HepG2 (cell line): ENCODE measurements around the gene ADGRD1. TPM values are rescaled to one million over a fixed set of nuclear protein-coding genes. Genes with fewer than 3 reads are reported as not detected.

Experiments
- ATAC-seq: fragments of 200-7000 bp; cut with Tn5 transposase; 3 replicates; pipeline ENCODE4 v1.9.1; 2020; ENCODE audit warnings: mild to moderate bottlenecking, moderate library complexity
- BruUV-seq: library from RNA; stranded (reverse); fragments of 400-500 nt; replicated peaks from 2 replicates; lab custom pipeline; 2021; lab: Mats Ljungman, UMichigan
- CTCF ChIA-PET: fragments of 300-600 bp; formaldehyde crosslinking; extraction: SDS; loops from one replicate; lab custom pipeline; 2021; ENCODE audit warnings: low total read pairs, inconsistent platforms, low intra/inter-chr PET ratio; lab: Yijun Ruan, JAX
- POLR2A ChIA-PET: fragments of 350-600 bp; sonication (Branson Sonifier 250); formaldehyde crosslinking; loops from one replicate; lab custom pipeline; 2020; ENCODE audit warnings: antibody characterized with exemption, inconsistent platforms; lab: Yijun Ruan, JAX
- DNase-seq: peaks from one replicate; pipeline ENCODE4 v3.0.0-alpha.2; 2015; ENCODE audit warnings: low spot score
- FAIRE-seq: peaks from 3 replicates; lab custom pipeline; 2011; peaks lifted over from hg19 to GRCh38; lab: Jason Lieb, UNC
- H2AFZ ChIP-seq: one replicate; pipeline ENCODE4 v1.6.1; 2011; ENCODE audit warnings: low read length, inconsistent platforms
- H3K27ac ChIP-seq: fragments of 300-600 bp; 3 replicates; pipeline ENCODE4 v1.8.0; 2011; ENCODE audit warnings: mixed run types, mild to moderate bottlenecking, mixed read lengths, low read length, inconsistent platforms; ENCODE audit not compliant: insufficient read depth; ENCODE audit errors: extremely low read length
- H3K27me3 ChIP-seq, 2 experiments: fragments of 200-600 bp in 1 of 2; 2 replicates in 1 of 2; 3 replicates in 1 of 2; pipeline versions ENCODE4 v1.6.0 to v1.8.0; 2011; ENCODE audit warnings: low read length in 2 of 2, mild to moderate bottlenecking in 2 of 2, moderate library complexity in 2 of 2, inconsistent platforms in 1 of 2; ENCODE audit not compliant: insufficient read depth in 2 of 2, control insufficient read depth in 1 of 2
- H3K36me3 ChIP-seq, 2 experiments: fragments of 200-600 bp in 1 of 2; replicated peaks in 1 of 2; 2 replicates in 1 of 2; 3 replicates in 1 of 2; pipeline versions ENCODE4 v1.5.1 to v1.8.0; 2011; ENCODE audit warnings: low read length in 2 of 2, inconsistent platforms in 1 of 2; ENCODE audit not compliant: insufficient read depth in 2 of 2, control insufficient read depth in 1 of 2
- H3K4me1 ChIP-seq: 2 replicates; pipeline ENCODE4 v1.5.1; 2012; ENCODE audit warnings: low read length, inconsistent platforms; ENCODE audit not compliant: insufficient read depth
- H3K4me2 ChIP-seq: 2 replicates; pipeline ENCODE4 v1.6.0; 2011; ENCODE audit warnings: low read depth, low read length, inconsistent platforms
- H3K4me3 ChIP-seq, 3 experiments: fragments of 200-600 bp in 1 of 3; sonication (generic), shearing (Covaris generic) in 1 of 3; replicated peaks in 1 of 3; 2 replicates each; pipeline ENCODE4 v1.5.1; 2011 to 2016; ENCODE audit warnings: low read length in 3 of 3, inconsistent platforms in 2 of 3, low read depth in 2 of 3, mild to moderate bottlenecking in 2 of 3, control low read depth in 1 of 3, mixed read lengths in 1 of 3; ENCODE audit not compliant: insufficient read depth in 1 of 3
- H3K79me2 ChIP-seq: one replicate; pipeline ENCODE4 v1.6.1; 2011; ENCODE audit warnings: low read length, inconsistent platforms; ENCODE audit not compliant: insufficient read depth
- H3K9ac ChIP-seq: 2 replicates; pipeline ENCODE4 v1.6.0; 2011; ENCODE audit warnings: mild to moderate bottlenecking, low read depth, low read length, inconsistent platforms; ENCODE audit not compliant: insufficient read depth
- H3K9me3 ChIP-seq: 2 replicates; pipeline ENCODE4 v1.5.1; 2012; ENCODE audit warnings: mild to moderate bottlenecking, low read length
- H4K20me1 ChIP-seq: 2 replicates; pipeline ENCODE4 v1.6.0; 2011; ENCODE audit warnings: inconsistent platforms, mild to moderate bottlenecking, low read length, moderate library complexity; ENCODE audit not compliant: insufficient read depth
- HOXA7 ChIP-seq: sonication (generic); formaldehyde crosslinking; IDR thresholded peaks from 2 replicates; pipeline ENCODE4 v1.8.1; 2022; ENCODE audit warnings: mild to moderate bottlenecking, missing genetic modification reagents, moderate library complexity
- SMARCE1 ChIP-seq: fragments of 450-650 bp; IDR thresholded peaks from 2 replicates; pipeline ENCODE4 v1.6.1; 2017; ENCODE audit warnings: borderline replicate concordance
- TRIM24 ChIP-seq: sonication (generic); formaldehyde crosslinking; IDR thresholded peaks from 2 replicates; pipeline ENCODE4 v1.8.0; 2022; ENCODE audit warnings: mild to moderate bottlenecking, missing genetic modification reagents
- ZBTB20 ChIP-seq: sonication (generic); formaldehyde crosslinking; IDR thresholded peaks from 2 replicates; pipeline ENCODE4 v1.8.1; 2023; ENCODE audit warnings: missing genetic modification reagents, low read depth, mild to moderate bottlenecking, borderline replicate concordance
- ZC3H4 ChIP-seq: sonication (generic); formaldehyde crosslinking; IDR thresholded peaks from 2 replicates; pipeline ENCODE4 v1.4.0; 2020; ENCODE audit warnings: missing genetic modification reagents, borderline replicate concordance
- ZFP1 ChIP-seq: IDR thresholded peaks from 2 replicates; pipeline ENCODE4 v1.6.1; 2016
- ZKSCAN1 ChIP-seq: fragments of 150-350 bp; IDR thresholded peaks from 2 replicates; pipeline ENCODE4 v1.6.1; 2014; ENCODE audit warnings: low read length
- ZNF235 ChIP-seq: sonication (generic); formaldehyde crosslinking; IDR thresholded peaks from 2 replicates; pipeline ENCODE4 v1.8.1; 2023; ENCODE audit warnings: mild to moderate bottlenecking, missing genetic modification reagents, borderline replicate concordance
- ZNF24 ChIP-seq: fragments of 450-650 bp; IDR thresholded peaks from 2 replicates; pipeline ENCODE4 v1.6.1; 2017; ENCODE audit warnings: antibody characterized with exemption, mild to moderate bottlenecking
- ZNF260 ChIP-seq: sonication (generic); formaldehyde crosslinking; IDR thresholded peaks from 2 replicates; pipeline ENCODE4 v1.4.0; 2020; ENCODE audit warnings: missing genetic modification reagents, low read depth, mild to moderate bottlenecking, borderline replicate concordance
- ZNF317 ChIP-seq: sonication (generic); formaldehyde crosslinking; IDR thresholded peaks from 2 replicates; pipeline ENCODE4 v1.5.0; 2020; ENCODE audit warnings: mild to moderate bottlenecking, missing genetic modification reagents
- ZNF431 ChIP-seq: sonication (generic); formaldehyde crosslinking; IDR thresholded peaks from 2 replicates; pipeline ENCODE4 v1.9.0; 2022; ENCODE audit warnings: missing genetic modification reagents, low read depth, mild to moderate bottlenecking, borderline replicate concordance
- ZNF598 ChIP-seq: sonication (generic); formaldehyde crosslinking; IDR thresholded peaks from 2 replicates; pipeline ENCODE4 v1.5.1; 2020; ENCODE audit warnings: mild to moderate bottlenecking, missing genetic modification reagents, borderline replicate concordance
- WGBS: methylation state at CpG from one replicate; pipeline ENCODE4 v1.1.6; 2017; ENCODE audit warnings: low lambda C conversion rate; 5-methylcytosine and 5-hydroxymethylcytosine counted together
- in situ Hi-C: cut with HindIII; loops from 2 replicates; pipeline ENCODE4 v1.10.0; 2017; ENCODE audit warnings: low pct_unique_long_range_greater_than_20kb; ENCODE audit not compliant: extremely low pct_ligation_motif_present
- intact Hi-C: fragments of 100-400 bp; cut with micrococcal nuclease; formaldehyde crosslinking; loops from one replicate; pipeline ENCODE4 v1.10.0; 2022; ENCODE audit not compliant: unreplicated experiment
- polyA plus RNA-seq, 8 experiments: library from polyadenylated mRNA; depleted of rRNA in 3 of 8; stranded (reverse) in 7 of 8; unstranded in 1 of 8; fragments of >200 nt; fragmentation: Illumina TruSeq in 4 of 8; extraction: Trizol in 4 of 8; gene quantifications; 2 replicates each; pipeline versions ENCODE4 v1.2.1 to v1.2.3, GENCODE V29; 2011 to 2016; ENCODE audit warnings: low read depth in 4 of 8, missing spikeins in 1 of 8, mixed read lengths in 1 of 8; ENCODE audit not compliant: insufficient read depth in 1 of 8
- total RNA-seq, 5 experiments: library from RNA; depleted of rRNA; stranded (reverse); fragments of >200 nt; fragmentation: Illumina TruSeq; extraction: Trizol; gene quantifications; 2 replicates each; pipeline ENCODE4 v1.2.3, GENCODE V29; 2016; ENCODE audit warnings: low read depth in 1 of 5
- TF ChIP-seq, protein P1 (sequence below): sonication (generic); formaldehyde crosslinking; IDR thresholded peaks from 2 replicates; pipeline ENCODE4 v1.8.0; 2022; ENCODE audit warnings: low read depth, missing genetic modification reagents
- TF ChIP-seq, protein P2 (sequence below): sonication (generic); formaldehyde crosslinking; IDR thresholded peaks from 2 replicates; pipeline ENCODE4 v1.8.1; 2022; ENCODE audit warnings: mild to moderate bottlenecking, missing genetic modification reagents
- TF ChIP-seq, protein P3 (sequence below): sonication (generic); formaldehyde crosslinking; IDR thresholded peaks from 2 replicates; pipeline ENCODE4 v1.4.0; 2020; ENCODE audit warnings: mild to moderate bottlenecking, low read depth, missing genetic modification reagents
- TF ChIP-seq, protein P4 (sequence below): sonication (generic); formaldehyde crosslinking; IDR thresholded peaks from 2 replicates; pipeline ENCODE4 v1.5.0; 2020; ENCODE audit warnings: mild to moderate bottlenecking, low read depth, missing genetic modification reagents, borderline replicate concordance

ADGRD1 gene
- total and polyA plus RNA-seq, 2 of the 13 experiments (the other 11 are each of a cell fraction or from before 2014, with no cell fraction given), result 0.46 to 12.4 TPM

DNA sequence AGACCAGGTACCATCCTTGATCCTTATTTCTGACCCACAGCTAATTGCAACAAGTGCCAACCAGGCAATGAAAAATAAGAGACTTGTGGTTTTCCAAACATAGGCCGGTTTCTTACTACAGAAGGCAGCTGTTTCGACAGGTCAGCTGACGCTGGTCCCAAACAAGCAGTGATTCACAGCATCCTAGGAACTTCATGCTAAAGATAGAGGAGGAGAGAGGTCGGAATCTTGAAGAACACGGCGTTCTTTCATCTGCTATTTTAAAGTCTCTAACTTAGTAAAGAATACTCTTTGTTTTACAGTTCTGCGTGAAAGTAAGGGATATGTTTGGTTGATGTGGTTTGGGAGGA lies 28.1 kb upstream of the ADGRD1 start:
- Histone ChIP-seq H3K4me3 (no peak overlapping the region), H3K36me3 (no peaks in the 10 kb centered on the region), H4K20me1 (no peaks in the 10 kb centered on the region), H3K9ac (no peak overlapping the region), H3K4me2 (no peak overlapping the region), H2AFZ (no peak overlapping the region), H3K79me2 (no peaks in the 10 kb centered on the region), H3K9me3 (peaks cover 9% of the 10 kb centered on the region; the same call in 1 of the 2 replicates), H3K4me1 (peaks cover 6% of the 10 kb centered on the region), H3K27ac (no peak overlapping the region), H3K27me3 (peaks cover 2 to 24% of the 10 kb centered on the region in 2 experiments; a peak in 4 of 5 replicates)
- intact Hi-C loops, result no loop called here
- no TSS peak for BruUV-seq
- no peak for FAIRE-seq
- ChIA-PET CTCF (no interaction called here), POLR2A (no interaction called here)
- ATAC-seq, result no peak
- 49% methylated on average over 7 of the region's 7 CpGs for WGBS
- in situ Hi-C loops, result no loop called here
- TF ChIP-seq ZNF598 (CRISPR knock-in tag), result no peak
- no peak for TF ChIP-seq ZKSCAN1
- TF ChIP-seq TRIM24 (CRISPR knock-in tag), result no peak
- TF ChIP-seq, protein P1, sequence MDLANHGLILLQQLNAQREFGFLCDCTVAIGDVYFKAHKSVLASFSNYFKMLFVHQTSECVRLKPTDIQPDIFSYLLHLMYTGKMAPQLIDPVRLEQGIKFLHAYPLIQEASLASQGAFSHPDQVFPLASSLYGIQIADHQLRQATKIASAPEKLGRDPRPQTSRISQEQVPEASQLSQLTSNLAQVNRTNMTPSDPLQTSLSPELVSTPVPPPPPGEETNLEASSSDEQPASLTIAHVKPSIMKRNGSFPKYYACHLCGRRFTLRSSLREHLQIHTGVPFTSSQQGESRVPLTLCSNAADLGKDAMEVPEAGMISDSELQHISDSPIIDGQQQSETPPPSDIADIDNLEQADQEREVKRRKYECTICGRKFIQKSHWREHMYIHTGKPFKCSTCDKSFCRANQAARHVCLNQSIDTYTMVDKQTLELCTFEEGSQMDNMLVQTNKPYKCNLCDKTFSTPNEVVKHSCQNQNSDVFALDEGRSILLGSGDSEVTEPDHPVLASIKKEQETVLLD, result no peak
- DNase-seq, result no peak

DNA sequence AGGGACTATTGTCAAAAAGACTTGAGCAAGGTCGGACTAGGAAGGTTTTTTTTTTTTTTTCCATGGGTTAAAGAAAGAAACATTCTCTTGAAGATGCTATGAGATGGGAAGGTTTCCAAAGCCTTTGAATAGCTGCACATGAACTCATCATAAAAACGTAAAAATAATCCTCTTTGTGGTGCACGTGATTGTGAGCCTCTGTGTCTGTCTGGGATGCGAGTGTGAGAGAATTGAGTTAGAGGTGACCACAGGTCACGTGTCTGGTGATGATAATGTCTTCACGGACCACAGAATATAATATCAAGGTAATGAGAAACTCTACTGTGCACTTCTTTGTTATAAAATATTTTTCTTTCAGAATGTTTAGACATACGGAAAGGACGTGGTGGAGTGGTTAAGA lies 24.3 kb upstream of the ADGRD1 start:
- Histone ChIP-seq H3K4me3 (no peak overlapping the region), H3K4me1 (peaks cover 13% of the 10 kb centered on the region), H3K36me3 (no peaks in the 10 kb centered on the region), H3K9ac (no peak overlapping the region), H3K27ac (no peak overlapping the region), H3K27me3 (peaks cover 2 to 36% of the 10 kb centered on the region in 2 experiments; a peak in 4 of 5 replicates), H3K79me2 (no peaks in the 10 kb centered on the region), H2AFZ (no peak overlapping the region), H3K9me3 (no peaks in the 10 kb centered on the region)
- ChIA-PET POLR2A (no interaction called here), CTCF (no interaction called here)
- FAIRE-seq, result no peak
- intact Hi-C loops, result no loop called here
- no peak for ATAC-seq
- 35% methylated on average over 8 of the region's 8 CpGs for WGBS
- no TSS peak for BruUV-seq
- no peak for TF ChIP-seq SMARCE1
- TF ChIP-seq ZNF431 (CRISPR knock-in tag), result no peak
- TF ChIP-seq, protein P2, sequence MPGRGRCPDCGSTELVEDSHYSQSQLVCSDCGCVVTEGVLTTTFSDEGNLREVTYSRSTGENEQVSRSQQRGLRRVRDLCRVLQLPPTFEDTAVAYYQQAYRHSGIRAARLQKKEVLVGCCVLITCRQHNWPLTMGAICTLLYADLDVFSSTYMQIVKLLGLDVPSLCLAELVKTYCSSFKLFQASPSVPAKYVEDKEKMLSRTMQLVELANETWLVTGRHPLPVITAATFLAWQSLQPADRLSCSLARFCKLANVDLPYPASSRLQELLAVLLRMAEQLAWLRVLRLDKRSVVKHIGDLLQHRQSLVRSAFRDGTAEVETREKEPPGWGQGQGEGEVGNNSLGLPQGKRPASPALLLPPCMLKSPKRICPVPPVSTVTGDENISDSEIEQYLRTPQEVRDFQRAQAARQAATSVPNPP (CRISPR knock-in tag), result no peak
- no peak for TF ChIP-seq ZNF24
- TF ChIP-seq, protein P3, sequence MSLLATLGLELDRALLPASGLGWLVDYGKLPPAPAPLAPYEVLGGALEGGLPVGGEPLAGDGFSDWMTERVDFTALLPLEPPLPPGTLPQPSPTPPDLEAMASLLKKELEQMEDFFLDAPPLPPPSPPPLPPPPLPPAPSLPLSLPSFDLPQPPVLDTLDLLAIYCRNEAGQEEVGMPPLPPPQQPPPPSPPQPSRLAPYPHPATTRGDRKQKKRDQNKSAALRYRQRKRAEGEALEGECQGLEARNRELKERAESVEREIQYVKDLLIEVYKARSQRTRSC (CRISPR knock-in tag), result no peak
- TF ChIP-seq, protein P4, sequence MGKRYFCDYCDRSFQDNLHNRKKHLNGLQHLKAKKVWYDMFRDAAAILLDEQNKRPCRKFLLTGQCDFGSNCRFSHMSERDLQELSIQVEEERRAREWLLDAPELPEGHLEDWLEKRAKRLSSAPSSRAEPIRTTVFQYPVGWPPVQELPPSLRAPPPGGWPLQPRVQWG (CRISPR knock-in tag), result no peak
- TF ChIP-seq ZNF260 (CRISPR knock-in tag), result no peak
- TF ChIP-seq HOXA7 (CRISPR knock-in tag), result no peak
- TF ChIP-seq ZFP1, result no peak
- no peak for TF ChIP-seq ZC3H4 (CRISPR knock-in tag)
- no peak for TF ChIP-seq ZNF235 (CRISPR knock-in tag)
- no peak for TF ChIP-seq ZBTB20
- no peak for TF ChIP-seq ZNF317 (CRISPR knock-in tag)
- TF ChIP-seq, all 625 proteins: peak for 0
- in situ Hi-C loops, result no loop called here
- H3K4me2 ChIP-seq, result no peak overlapping the region
- DNase-seq, result no peak
- no peaks in the 10 kb centered on the region for H4K20me1 ChIP-seq
